Endothelial cell of umbilical vein (primary cell): ENCODE results near the gene HEATR5A.
"Not testable (repeated sequence)": the region's sequence is repeated elsewhere in the genome, so short reads cannot be mapped to it uniquely, and the experiment has no call there.

ENCODE experiments used
- EZH2 ChIP-seq: IDR thresholded peaks from 2 replicates; pipeline ENCODE4 v1.6.1; 2012; ENCODE audit warnings: borderline replicate concordance, low read depth, mild to moderate bottlenecking, moderate library complexity, low read length, inconsistent platforms; ENCODE audit not compliant: severe bottlenecking
- FOS ChIP-seq: IDR thresholded peaks from 2 replicates; pipeline ENCODE4 v1.6.1; 2011; ENCODE audit warnings: mild to moderate bottlenecking, low read length, moderate library complexity, borderline replicate concordance; ENCODE audit not compliant: insufficient read depth
- POLR2A ChIP-seq: IDR thresholded peaks from 2 replicates; pipeline ENCODE4 v1.6.1; 2012; ENCODE audit warnings: low read depth, mild to moderate bottlenecking, control low read depth, low read length
- TF ChIP-seq, protein P1 (sequence below), 2 donors: IDR thresholded peaks; 1 replicate in 1 of 2; 2 replicates in 1 of 2; pipeline ENCODE4 v1.5.1; 2011; ENCODE audit warnings: low read length in 2 of 2, mild to moderate bottlenecking in 2 of 2, moderate library complexity in 2 of 2, control low read depth in 1 of 2, inconsistent platforms in 1 of 2, low read depth in 1 of 2; ENCODE audit not compliant: insufficient read depth in 1 of 2; ENCODE audit errors: extremely low read depth in 1 of 2

DNA sequence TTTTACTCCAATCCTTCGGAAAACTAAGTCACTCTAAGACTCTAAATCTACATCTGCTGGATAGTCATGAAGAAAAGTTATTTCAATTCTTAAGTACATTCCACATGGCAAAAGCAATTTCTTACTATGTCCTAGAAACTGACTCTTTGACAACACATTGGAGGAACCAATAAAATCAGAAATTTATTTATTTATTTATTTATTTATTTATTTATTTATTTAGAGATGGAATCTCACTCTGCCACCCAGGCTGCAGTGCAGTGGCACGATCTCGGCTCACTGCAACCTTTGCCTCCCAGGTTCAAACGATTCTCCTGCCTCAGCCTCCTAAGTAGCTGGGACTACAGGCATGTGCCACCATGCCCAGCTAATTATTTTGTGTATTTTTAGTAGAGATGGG, 58.6 kb downstream of the HEATR5A start:
- not testable (repeated sequence) for TF ChIP-seq POLR2A, FOS, EZH2
- TF ChIP-seq, protein P1, sequence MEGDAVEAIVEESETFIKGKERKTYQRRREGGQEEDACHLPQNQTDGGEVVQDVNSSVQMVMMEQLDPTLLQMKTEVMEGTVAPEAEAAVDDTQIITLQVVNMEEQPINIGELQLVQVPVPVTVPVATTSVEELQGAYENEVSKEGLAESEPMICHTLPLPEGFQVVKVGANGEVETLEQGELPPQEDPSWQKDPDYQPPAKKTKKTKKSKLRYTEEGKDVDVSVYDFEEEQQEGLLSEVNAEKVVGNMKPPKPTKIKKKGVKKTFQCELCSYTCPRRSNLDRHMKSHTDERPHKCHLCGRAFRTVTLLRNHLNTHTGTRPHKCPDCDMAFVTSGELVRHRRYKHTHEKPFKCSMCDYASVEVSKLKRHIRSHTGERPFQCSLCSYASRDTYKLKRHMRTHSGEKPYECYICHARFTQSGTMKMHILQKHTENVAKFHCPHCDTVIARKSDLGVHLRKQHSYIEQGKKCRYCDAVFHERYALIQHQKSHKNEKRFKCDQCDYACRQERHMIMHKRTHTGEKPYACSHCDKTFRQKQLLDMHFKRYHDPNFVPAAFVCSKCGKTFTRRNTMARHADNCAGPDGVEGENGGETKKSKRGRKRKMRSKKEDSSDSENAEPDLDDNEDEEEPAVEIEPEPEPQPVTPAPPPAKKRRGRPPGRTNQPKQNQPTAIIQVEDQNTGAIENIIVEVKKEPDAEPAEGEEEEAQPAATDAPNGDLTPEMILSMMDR (IDR thresholded peaks at IDR 0.05; ENCODE audit: extremely low read depth in 1 of 2, insufficient read depth in 1 of 2, low read depth in 1 of 2, low read length in 2 of 2) = not testable (repeated sequence)
